HUES48 (cell line): ENCODE data around the gene PFKFB2.

Experiments used
- H3K27ac ChIP-seq: one replicate; pipeline ENCODE4 v1.7.0; 2013; ENCODE audit warnings: low read depth, low read length, inconsistent platforms
- H3K27me3 ChIP-seq: 2 replicates; pipeline ENCODE4 v1.6.1; 2013; ENCODE audit warnings: mild to moderate bottlenecking, low read length; ENCODE audit not compliant: control insufficient read depth, insufficient read depth
- H3K36me3 ChIP-seq: 2 replicates; pipeline ENCODE4 v1.6.1; 2013; ENCODE audit warnings: low read length; ENCODE audit not compliant: control insufficient read depth, insufficient read depth
- H3K4me1 ChIP-seq: 2 replicates; pipeline ENCODE4 v1.6.1; 2013; ENCODE audit warnings: mild to moderate bottlenecking, low read length; ENCODE audit not compliant: control insufficient read depth, insufficient read depth
- H3K4me3 ChIP-seq: 2 replicates; pipeline ENCODE4 v1.5.1; 2013; ENCODE audit warnings: mild to moderate bottlenecking, low read depth, low read length
- H3K9ac ChIP-seq: 2 replicates; pipeline ENCODE4 v1.6.1; 2013; ENCODE audit warnings: mild to moderate bottlenecking, low read depth, low read length, moderate library complexity
- H3K9me3 ChIP-seq: 2 replicates; pipeline ENCODE4 v1.6.1; 2013; ENCODE audit warnings: low read length; ENCODE audit not compliant: control insufficient read depth, insufficient read depth

Gene PFKFB2

GRCh38 chr1:207031016-207031415 lies 22.1 kb upstream of the PFKFB2 start:
- H3K4me3 ChIP-seq = no peak overlapping the region
- no peaks in the 10 kb centered on the region for H3K27me3 ChIP-seq
- no peak overlapping the region for H3K9ac ChIP-seq
- H3K4me1 ChIP-seq = peaks cover 14% of the 10 kb centered on the region
- H3K9me3 ChIP-seq = no peaks in the 10 kb centered on the region
- no peaks in the 10 kb centered on the region for H3K36me3 ChIP-seq
- no peak overlapping the region for H3K27ac ChIP-seq

- Histone ChIP-seq H3K4me3 (peak overlapping the region; percentile 43), H3K36me3 (no peaks in the 10 kb centered on the region), H3K27ac (no peak overlapping the region), H3K9ac (no peak overlapping the region), H3K9me3 (no peaks in the 10 kb centered on the region), H3K27me3 (no peaks in the 10 kb centered on the region), H3K4me1 (peaks cover 14% of the 10 kb centered on the region)
Observed at GRCh38 chr1:207031632-207032264, 21.3 kb upstream of the PFKFB2 start.

- H3K27me3 ChIP-seq = no peaks in the 10 kb centered on the region
- H3K4me1 ChIP-seq = peaks cover 14% of the 10 kb centered on the region
Observed at GRCh38 chr1:207032528-207033017, 20.5 kb upstream of the PFKFB2 start, which contains the start of gene C1orf116. Gene C1orf116, minus strand, starts transcription at chr1:207032756. Its CDS starts 5,158 bp downstream, at chr1:207027598.

GRCh38 chr1:207033302-207033701 lies 19.8 kb upstream of the PFKFB2 start:
- H3K4me1 ChIP-seq = peaks cover 14% of the 10 kb centered on the region
- H3K27ac ChIP-seq = no peak overlapping the region
- no peak overlapping the region for H3K4me3 ChIP-seq
- no peaks in the 10 kb centered on the region for H3K9me3 ChIP-seq
- H3K36me3 ChIP-seq = no peaks in the 10 kb centered on the region
- no peaks in the 10 kb centered on the region for H3K27me3 ChIP-seq
- no peak overlapping the region for H3K9ac ChIP-seq

More at GRCh38 chr1:207032528-207033017, 20.5 kb upstream of the PFKFB2 start, which contains the start of gene C1orf116:
- Histone ChIP-seq H3K36me3 (no peaks in the 10 kb centered on the region), H3K27ac (peak within 1 kb of the TSS; percentile 71), H3K4me3 (peak within 1 kb of the TSS; percentile 43), H3K9me3 (no peaks in the 10 kb centered on the region), H3K9ac (0 out of 2 replicates have a peak within 1 kb of the TSS, but pooled peaks have one; percentile 8)

GRCh38 chr1:207034208-207034607 lies 18.9 kb upstream of the PFKFB2 start:
- Histone ChIP-seq H3K36me3 (no peaks in the 10 kb centered on the region), H3K27ac (no peak overlapping the region)

GRCh38 chr1:207034998-207035397 lies 18.1 kb upstream of the PFKFB2 start:
- H3K36me3 ChIP-seq = no peaks in the 10 kb centered on the region
- no peak overlapping the region for H3K4me3 ChIP-seq
- no peak overlapping the region for H3K27ac ChIP-seq
- H3K9ac ChIP-seq = no peak overlapping the region
- peaks cover 14% of the 10 kb centered on the region for H3K4me1 ChIP-seq
- no peaks in the 10 kb centered on the region for H3K9me3 ChIP-seq
- no peaks in the 10 kb centered on the region for H3K27me3 ChIP-seq

More at GRCh38 chr1:207034208-207034607, 18.9 kb upstream of the PFKFB2 start:
- H3K9ac ChIP-seq = no peak overlapping the region
- no peaks in the 10 kb centered on the region for H3K27me3 ChIP-seq
- H3K4me1 ChIP-seq = peaks cover 14% of the 10 kb centered on the region
- H3K4me3 ChIP-seq = no peak overlapping the region
- no peaks in the 10 kb centered on the region for H3K9me3 ChIP-seq

GRCh38 chr1:207035877-207036551 lies 17.1 kb upstream of the PFKFB2 start:
- no peak overlapping the region for H3K4me3 ChIP-seq
- no peak overlapping the region for H3K27ac ChIP-seq

GRCh38 chr1:207036865-207037264 lies 16.2 kb upstream of the PFKFB2 start:
- Histone ChIP-seq H3K9me3 (no peaks in the 10 kb centered on the region), H3K9ac (no peak overlapping the region), H3K27ac (no peak overlapping the region), H3K4me3 (no peak overlapping the region), H3K27me3 (no peaks in the 10 kb centered on the region), H3K4me1 (peaks cover 14% of the 10 kb centered on the region), H3K36me3 (no peaks in the 10 kb centered on the region)

More at GRCh38 chr1:207035877-207036551, 17.1 kb upstream of the PFKFB2 start:
- Histone ChIP-seq H3K9ac (no peak overlapping the region), H3K4me1 (peaks cover 14% of the 10 kb centered on the region), H3K9me3 (no peaks in the 10 kb centered on the region), H3K36me3 (no peaks in the 10 kb centered on the region), H3K27me3 (no peaks in the 10 kb centered on the region)

- H3K27ac ChIP-seq = no peak overlapping the region
- no peaks in the 10 kb centered on the region for H3K27me3 ChIP-seq
- no peak overlapping the region for H3K4me3 ChIP-seq
- no peaks in the 10 kb centered on the region for H3K36me3 ChIP-seq
- no peaks in the 10 kb centered on the region for H3K9me3 ChIP-seq
- H3K4me1 ChIP-seq = no peaks in the 10 kb centered on the region
- no peak overlapping the region for H3K9ac ChIP-seq
Observed at GRCh38 chr1:207039380-207040180, 13.5 kb upstream of the PFKFB2 start.

GRCh38 chr1:207040181-207040533 lies 12.9 kb upstream of the PFKFB2 start:
- Histone ChIP-seq H3K4me1 (no peaks in the 10 kb centered on the region), H3K27me3 (no peaks in the 10 kb centered on the region), H3K4me3 (no peak overlapping the region), H3K9ac (no peak overlapping the region), H3K9me3 (no peaks in the 10 kb centered on the region), H3K27ac (no peak overlapping the region), H3K36me3 (no peaks in the 10 kb centered on the region)
